Transverse colon (tissue), 3 donors: ENCODE data around the gene MAPK1.

Experiments used
- CTCF ChIP-seq, 5 experiments: fragments of 200-600 bp in 3 of 5; fragments of 450-650 bp in 2 of 5; sonication (generic) in 3 of 5; IDR thresholded peaks; 1 replicate in 2 of 5; 2 replicates in 3 of 5; pipeline ENCODE4 v1.5.1; 2016 to 2017; ENCODE audit warnings: antibody characterized with exemption in 5 of 5, inconsistent platforms in 3 of 5, mild to moderate bottlenecking in 2 of 5, moderate library complexity in 1 of 5
- POLR2A ChIP-seq: fragments of 450-650 bp; IDR thresholded peaks from one replicate; pipeline ENCODE4 v1.6.1; 2016; ENCODE audit warnings: antibody characterized with exemption, mild to moderate bottlenecking, moderate library complexity

- TF ChIP-seq CTCF (IDR thresholded peaks at IDR 0.05) (no peak), POLR2A (peak; percentile 61)
Measured at GRCh38 chr22:21735200-21736083, 132.0 kb downstream of the MAPK1 start, which contains the start of gene YPEL1.
